HepG2 (cell line): ENCODE results near the gene EWSR1.

Source experiments
- ATF7-NPFF ChIP-seq: sonication (generic); formaldehyde crosslinking; IDR thresholded peaks from 2 replicates; pipeline ENCODE4 v1.8.1; 2023; ENCODE audit warnings: mild to moderate bottlenecking, low read depth, missing genetic modification reagents, moderate library complexity
- FOXM1 ChIP-seq: sonication (generic); formaldehyde crosslinking; IDR thresholded peaks from 2 replicates; pipeline ENCODE4 v1.5.0; 2020; ENCODE audit warnings: missing genetic modification reagents
- TRIM24 ChIP-seq: sonication (generic); formaldehyde crosslinking; IDR thresholded peaks from 2 replicates; pipeline ENCODE4 v1.8.0; 2022; ENCODE audit warnings: mild to moderate bottlenecking, missing genetic modification reagents
- ZNF788 ChIP-seq: sonication (generic); formaldehyde crosslinking; IDR thresholded peaks from 2 replicates; pipeline ENCODE4 v1.5.0; 2020; ENCODE audit warnings: mild to moderate bottlenecking, missing genetic modification reagents, borderline replicate concordance
- TF ChIP-seq, protein P1 (sequence below): sonication (generic); formaldehyde crosslinking; IDR thresholded peaks from 2 replicates; pipeline ENCODE4 v1.5.0; 2020; ENCODE audit warnings: mild to moderate bottlenecking, missing genetic modification reagents, moderate library complexity
- TF ChIP-seq, protein P2 (sequence below), 2 experiments: sonication (generic) in 1 of 2; formaldehyde crosslinking in 1 of 2; IDR thresholded peaks; 2 replicates each; pipeline versions ENCODE4 v1.5.1 to v1.6.1; 2011 to 2020; ENCODE audit warnings: borderline replicate concordance in 1 of 2, low read depth in 1 of 2, low read length in 1 of 2, mild to moderate bottlenecking in 1 of 2, missing genetic modification reagents in 1 of 2, moderate library complexity in 1 of 2

- no peak for TF ChIP-seq FOXM1 (CRISPR knock-in tag)
- TF ChIP-seq ATF7-NPFF (CRISPR knock-in tag), result no peak
- TF ChIP-seq TRIM24, result no peak
- TF ChIP-seq ZNF788 (CRISPR knock-in tag), result no peak
- TF ChIP-seq, protein P1, sequence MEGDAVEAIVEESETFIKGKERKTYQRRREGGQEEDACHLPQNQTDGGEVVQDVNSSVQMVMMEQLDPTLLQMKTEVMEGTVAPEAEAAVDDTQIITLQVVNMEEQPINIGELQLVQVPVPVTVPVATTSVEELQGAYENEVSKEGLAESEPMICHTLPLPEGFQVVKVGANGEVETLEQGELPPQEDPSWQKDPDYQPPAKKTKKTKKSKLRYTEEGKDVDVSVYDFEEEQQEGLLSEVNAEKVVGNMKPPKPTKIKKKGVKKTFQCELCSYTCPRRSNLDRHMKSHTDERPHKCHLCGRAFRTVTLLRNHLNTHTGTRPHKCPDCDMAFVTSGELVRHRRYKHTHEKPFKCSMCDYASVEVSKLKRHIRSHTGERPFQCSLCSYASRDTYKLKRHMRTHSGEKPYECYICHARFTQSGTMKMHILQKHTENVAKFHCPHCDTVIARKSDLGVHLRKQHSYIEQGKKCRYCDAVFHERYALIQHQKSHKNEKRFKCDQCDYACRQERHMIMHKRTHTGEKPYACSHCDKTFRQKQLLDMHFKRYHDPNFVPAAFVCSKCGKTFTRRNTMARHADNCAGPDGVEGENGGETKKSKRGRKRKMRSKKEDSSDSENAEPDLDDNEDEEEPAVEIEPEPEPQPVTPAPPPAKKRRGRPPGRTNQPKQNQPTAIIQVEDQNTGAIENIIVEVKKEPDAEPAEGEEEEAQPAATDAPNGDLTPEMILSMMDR (CRISPR knock-in tag), result no peak
- TF ChIP-seq, protein P2, sequence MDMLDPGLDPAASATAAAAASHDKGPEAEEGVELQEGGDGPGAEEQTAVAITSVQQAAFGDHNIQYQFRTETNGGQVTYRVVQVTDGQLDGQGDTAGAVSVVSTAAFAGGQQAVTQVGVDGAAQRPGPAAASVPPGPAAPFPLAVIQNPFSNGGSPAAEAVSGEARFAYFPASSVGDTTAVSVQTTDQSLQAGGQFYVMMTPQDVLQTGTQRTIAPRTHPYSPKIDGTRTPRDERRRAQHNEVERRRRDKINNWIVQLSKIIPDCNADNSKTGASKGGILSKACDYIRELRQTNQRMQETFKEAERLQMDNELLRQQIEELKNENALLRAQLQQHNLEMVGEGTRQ (IDR thresholded peaks at IDR 0.05; ENCODE audit: low read depth, low read length), result no peak
- TF ChIP-seq, protein P2 (CRISPR knock-in tag; IDR thresholded peaks at IDR 0.05; ENCODE audit: borderline replicate concordance), result no peak
These were observed 80.9 kb downstream of the EWSR1 start for GRCh38 chr22:29348956-29349355.
